Activated naive CD4-positive, alpha-beta T cell (primary cell): ENCODE results near the gene CKAP2L.

Experiments used
- DNase-seq, 4 experiments: peaks; one replicate each; lab custom pipeline; 2025; lab: John Stamatoyannopoulos, UW

CKAP2L gene

GRCh38 chr2:112760149-112760548, 4.3 kb downstream of the CKAP2L start:
- DNase-seq = no peak

- no peak for DNase-seq
These were observed 5.7 kb downstream of the CKAP2L start for GRCh38 chr2:112758711-112759110.

DNA sequence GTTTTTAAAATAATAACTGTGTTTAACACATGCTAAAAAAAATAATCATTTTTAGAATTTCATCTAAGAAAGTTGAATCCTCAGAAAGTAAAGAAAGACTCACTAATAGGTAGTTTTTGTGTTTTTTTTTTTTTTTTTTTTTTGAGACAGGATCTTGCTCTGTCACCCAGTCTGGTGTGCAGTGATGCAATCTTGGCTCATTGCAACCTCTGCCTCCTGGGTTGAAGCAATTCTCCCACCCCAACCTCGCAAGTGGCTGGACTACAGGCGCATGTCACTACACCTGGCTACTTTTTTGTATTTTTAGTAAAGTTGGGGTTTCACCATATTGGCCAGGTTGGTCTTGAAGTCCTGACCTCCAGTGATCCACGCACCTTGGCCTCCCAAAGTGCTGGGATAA, 7.1 kb downstream of the CKAP2L start:
- no peak for DNase-seq

DNA sequence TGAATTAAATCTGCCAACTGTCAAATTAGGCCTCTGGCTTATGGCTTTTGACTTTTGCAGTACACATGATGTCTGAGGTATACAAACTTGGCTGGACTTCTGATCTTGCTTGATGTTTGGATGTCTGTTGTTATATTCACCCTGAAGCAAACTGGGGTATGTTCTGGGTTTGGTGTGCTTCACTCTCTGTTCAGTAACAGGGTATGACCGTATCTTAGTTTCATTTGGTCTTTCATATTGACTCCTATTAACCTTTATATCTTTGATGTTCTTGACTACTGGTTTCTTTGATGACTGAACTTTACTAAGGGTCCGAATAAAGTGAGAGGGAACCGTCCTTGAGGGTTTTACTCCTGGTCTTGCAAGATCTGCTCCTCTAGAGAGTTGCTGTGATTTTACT, 8.2 kb downstream of the CKAP2L start:
- no peak for DNase-seq

DNA sequence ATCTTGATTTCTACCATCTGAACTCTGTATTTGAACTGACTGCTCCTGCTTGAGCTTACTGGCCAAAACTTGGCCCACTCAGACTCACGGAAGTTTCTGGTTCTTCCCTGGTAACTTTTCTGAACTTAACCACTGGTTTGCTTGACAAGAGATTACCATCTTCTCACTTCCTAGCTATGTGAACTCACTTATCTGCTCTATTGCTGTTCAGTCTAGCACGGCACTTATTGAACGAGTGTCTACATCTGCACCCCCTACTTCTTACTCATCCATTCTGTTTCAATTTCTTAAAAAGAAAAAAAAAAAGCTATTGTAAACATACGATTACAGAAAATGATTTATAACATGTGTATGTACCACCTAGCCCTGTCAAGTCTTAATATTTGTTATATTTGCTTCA, 9.0 kb downstream of the CKAP2L start:
- DNase-seq = no peak

DNA sequence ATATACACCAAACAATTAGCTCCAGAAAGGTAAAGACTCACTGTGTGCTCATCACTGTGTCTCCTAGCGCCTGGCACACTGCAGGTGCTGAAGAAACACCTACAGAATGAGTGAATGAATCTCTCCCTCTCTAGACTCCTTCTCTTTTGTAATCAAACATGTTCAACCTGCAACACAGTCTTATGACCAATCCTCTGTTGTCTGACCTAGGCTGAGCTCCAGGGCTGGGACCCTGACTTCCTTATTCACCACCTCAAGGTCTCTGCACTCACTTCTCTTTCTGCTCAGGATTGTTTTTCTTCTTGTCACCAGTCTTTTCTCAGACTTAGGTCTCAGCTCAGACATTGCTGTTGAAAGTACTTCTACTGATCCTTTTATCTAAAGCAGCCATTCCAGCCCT, 9.8 kb downstream of the CKAP2L start:
- DNase-seq = no peak

GRCh38 chr2:112752667-112753066, 11.7 kb downstream of the CKAP2L start:
- DNase-seq = no peak

DNA sequence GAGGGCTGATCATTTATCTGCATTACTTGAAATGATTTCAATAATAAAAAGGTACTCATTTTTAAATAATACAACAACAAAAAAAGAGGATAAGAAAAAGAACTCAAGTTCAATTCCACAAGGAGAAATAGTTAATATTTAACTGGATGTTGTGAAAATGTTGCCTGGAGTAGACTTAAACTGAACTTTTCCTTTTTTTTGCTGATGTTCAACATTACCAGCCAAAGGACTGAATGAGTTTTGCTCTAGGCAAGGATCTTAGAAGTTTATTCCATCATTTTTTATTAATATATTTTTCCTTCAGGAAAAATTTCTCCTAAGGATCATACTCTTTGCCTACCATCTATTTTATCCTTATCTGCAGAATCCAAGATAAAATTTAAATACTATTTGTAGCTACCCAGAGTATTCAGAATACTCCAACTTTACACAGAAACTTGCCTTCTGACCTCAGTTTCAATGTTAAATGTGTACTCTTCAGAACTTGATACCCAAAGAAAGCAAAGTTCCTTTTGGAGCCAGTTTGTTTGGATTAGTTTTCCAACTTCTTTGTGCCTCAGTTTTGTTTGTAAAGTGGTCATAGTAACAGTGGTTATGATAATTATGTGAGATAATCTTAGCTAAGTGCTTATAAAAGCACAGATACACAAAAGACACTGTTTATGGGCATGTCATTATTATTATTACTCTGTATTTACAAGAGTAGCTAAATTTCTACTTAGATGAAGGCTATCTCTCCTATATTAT, 12.8 kb downstream of the CKAP2L start:
- no peak for DNase-seq

DNA sequence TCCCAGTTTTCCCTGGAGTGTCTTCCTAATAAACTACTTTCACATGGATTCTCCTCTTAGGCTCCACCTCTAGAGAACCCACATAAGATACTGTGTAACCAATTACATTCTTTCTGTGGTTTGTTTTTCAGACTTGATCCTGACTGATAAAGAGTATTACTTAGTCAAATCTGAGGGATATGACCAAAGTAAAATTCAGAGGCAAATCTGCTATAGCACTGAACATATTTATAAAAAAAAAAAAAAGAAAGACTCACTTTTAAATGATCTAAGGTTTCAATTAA, 13.9 kb downstream of the CKAP2L start:
- no peak for DNase-seq

DNA sequence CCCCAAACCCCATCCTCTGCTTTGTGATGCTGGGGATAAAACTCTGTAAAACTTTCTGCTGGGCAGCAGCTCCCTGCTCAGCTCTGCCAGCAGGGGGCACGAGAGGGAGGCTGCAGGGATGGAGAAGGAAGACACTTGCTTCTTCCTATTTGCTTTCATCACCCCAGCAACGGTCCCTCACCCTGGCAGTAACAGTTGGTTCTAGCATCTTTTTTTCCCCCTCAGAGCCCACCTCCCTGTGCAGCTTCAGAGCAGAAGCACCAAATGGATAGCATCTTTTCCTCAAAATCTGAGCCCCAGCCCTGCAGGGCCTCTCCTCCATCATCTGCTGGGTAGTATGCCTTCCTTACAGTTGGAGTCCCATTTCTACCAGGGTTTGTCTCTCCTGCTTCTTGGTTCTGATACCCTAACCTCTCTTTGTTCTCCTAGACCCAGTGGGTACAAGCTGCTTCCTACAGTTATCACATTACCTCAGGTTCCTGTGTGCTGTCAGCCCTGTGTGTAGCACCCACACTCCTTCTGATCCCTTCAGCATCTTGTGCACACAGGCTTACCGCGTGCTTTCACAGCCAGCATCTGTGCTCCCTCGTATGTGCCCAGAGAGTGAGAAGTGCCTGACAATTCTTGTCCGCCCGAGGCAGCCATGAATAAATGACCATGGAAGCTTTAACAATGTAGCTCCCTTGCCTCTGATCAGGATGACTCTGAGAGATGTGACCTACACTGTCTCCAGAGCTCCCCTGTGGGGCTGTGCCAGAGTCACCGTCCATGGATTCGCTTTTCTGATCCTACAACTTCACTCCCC, 14.5 kb downstream of the CKAP2L start:
- DNase-seq = peak; percentile 42 to 70 (median 60)

DNA sequence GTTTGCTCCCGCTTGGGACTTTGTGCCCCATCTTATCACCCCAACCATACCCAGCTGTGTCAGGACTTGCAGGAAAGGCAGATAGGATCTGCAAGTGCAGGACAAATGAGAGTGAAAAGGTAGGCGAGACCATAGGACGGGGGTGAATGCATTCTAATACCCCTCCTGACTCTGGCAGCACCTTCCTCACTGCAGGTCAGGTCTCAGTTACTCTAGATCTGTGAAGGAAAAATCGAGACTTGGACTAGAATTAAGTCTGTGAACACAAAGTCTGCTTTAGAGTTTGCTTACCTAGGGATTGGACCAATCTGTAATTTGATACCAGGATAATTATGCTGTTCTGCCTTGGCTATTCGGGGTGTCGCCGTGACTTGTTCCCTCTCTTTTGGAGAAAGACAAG, 23.9 kb downstream of the CKAP2L start:
- DNase-seq = no peak

- DNase-seq = no peak
These were observed 26.7 kb downstream of the CKAP2L start for GRCh38 chr2:112737542-112738232.

DNA sequence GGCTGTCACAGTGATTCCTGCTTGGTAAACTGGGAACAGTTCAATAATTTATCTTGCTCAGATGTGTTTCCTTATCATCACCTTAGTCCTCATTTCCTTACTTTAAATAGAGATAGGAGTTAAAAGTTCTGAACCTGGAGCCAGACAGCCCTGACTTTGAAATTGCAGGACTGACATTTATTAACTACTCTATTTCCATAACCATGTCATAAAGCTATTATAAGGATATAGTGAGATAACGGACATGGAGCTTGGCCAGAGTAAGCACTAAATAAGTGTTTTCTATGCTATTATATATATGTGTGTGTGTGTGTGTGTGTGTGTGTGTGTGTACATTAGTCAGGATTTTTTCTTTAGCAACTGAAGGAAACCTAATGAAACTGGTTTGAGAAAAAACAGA, 30.5 kb downstream of the CKAP2L start:
- DNase-seq = no peak

GRCh38 chr2:112733456-112733855, 31.0 kb downstream of the CKAP2L start:
- DNase-seq = no peak

- no peak for DNase-seq
These were observed 32.9 kb downstream of the CKAP2L start for GRCh38 chr2:112731479-112731878.

DNA sequence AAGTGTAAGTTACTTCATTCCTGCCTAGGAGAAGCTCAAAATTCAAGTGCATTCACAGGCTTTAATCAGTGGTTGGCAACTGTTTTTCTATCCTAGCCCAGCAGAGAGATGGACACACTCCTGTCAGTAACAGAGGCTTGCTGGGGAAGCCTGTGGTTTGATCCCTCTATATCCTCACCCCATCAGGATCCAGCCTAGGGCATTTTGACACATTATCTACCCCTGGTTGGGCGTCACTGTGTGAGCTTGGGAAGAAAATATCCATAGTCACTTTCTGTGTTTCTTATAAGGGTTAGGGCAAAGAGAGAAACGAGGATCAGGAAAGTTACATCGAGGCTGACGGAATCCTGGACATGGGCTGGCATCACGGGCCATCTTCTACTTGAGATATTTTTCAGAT, 33.6 kb downstream of the CKAP2L start:
- DNase-seq = no peak

DNA sequence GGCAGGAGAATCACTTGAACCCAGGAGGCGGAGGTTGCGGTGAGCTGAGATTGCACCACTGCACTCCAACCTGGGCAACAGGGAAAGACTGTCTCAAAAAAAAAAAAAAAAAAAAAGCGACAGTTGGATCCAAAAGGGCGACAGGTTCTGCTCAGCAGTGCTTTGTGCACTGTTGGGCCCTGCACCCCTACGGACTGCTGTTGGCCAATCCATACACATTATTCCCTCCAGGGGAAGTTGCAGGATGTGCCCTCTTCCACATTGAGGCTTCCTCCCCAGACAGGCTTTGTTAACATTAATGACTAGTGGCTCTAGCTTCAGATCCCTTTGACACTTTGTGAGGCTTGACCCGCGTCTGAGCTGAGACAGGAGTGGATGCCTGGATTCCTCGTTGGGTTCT, 34.2 kb downstream of the CKAP2L start:
- DNase-seq = no peak

DNA sequence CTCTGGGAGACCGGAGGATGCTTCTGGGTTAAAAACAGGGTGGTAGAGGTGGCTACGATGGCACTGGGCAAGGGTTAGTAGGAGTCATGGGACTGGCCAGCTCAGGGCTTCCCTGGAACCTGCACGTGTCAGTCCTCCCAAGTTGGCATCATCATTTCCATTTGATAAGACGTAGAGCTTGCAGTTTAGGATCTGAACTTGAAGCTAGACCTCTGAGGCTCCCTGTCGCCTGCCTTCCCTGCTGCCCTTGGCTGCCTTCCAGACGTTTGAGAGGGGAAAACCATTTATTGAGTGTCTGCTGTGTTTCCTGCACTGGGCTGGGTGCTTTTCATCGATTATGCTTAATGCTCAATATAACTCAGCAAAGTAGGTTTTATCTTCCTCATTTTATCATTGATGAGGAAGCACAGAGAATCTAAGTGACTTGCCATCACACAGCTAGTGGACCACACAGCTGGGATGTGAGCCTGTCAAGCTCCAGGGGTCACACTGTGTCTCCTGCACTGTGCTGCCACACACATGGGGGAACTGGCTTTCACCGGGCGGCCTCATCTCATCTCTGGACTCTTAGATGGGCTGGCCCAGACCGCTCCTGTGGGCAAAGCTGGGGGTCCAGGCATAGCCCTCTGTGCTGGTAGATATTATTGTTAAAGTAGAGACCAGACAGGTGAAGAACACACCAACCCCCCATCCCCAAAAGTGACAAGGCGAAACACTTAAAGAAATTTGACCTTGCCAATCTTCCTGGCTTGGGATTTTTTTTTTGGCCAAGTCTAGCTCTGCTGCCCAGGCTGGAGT, 35.8 kb downstream of the CKAP2L start:
- DNase-seq = no peak

- DNase-seq = no peak
These were observed 36.4 kb downstream of the CKAP2L start for GRCh38 chr2:112728029-112728362.

- no peak for DNase-seq
These were observed 37.0 kb downstream of the CKAP2L start for GRCh38 chr2:112727276-112728028.

GRCh38 chr2:112726487-112727190, 37.8 kb downstream of the CKAP2L start:
- DNase-seq = peak; percentile 52 to 81 (median 68)
